K562 (cell line): Measurements from ENCODE around the gene EPHB2. TPM values are rescaled to one million over a fixed set of nuclear protein-coding genes. Genes with fewer than 3 reads are reported as not detected.

ENCODE experiments used
- ZBTB40 ChIP-seq, 2 experiments: fragments of 450-650 bp in 1 of 2; sonication (generic) in 1 of 2; formaldehyde crosslinking in 1 of 2; IDR thresholded peaks; 2 replicates each; pipeline versions ENCODE4 v1.7.1 to v1.9.0; 2016 to 2022; ENCODE audit warnings: inconsistent platforms in 1 of 2, mild to moderate bottlenecking in 1 of 2, missing genetic modification reagents in 1 of 2
- polyA plus RNA-seq, 8 experiments: library from polyadenylated mRNA; depleted of rRNA in 4 of 8; stranded (reverse) in 5 of 8; unstranded in 3 of 8; fragments of >200 nt; fragmentation: Nextera tagmentation in 2 of 8; fragmentation: Illumina TruSeq in 1 of 8; extraction: Ambion mirVana in 2 of 8; extraction: Trizol in 1 of 8; gene quantifications; 2 replicates each; pipeline versions ENCODE4 v1.2.1 to v1.2.3, GENCODE V29; 2011 to 2014; ENCODE audit warnings: inconsistent platforms in 1 of 8, missing spikeins in 1 of 8
- total RNA-seq, 7 experiments: library from RNA; depleted of rRNA in 6 of 7; stranded (reverse); fragments of >200 nt in 6 of 7; fragmentation: Illumina TruSeq in 2 of 7; extraction: Trizol in 2 of 7; gene quantifications; 2 replicates each; pipeline versions ENCODE4 v1.2.1 to v1.2.3, GENCODE V29; 2011 to 2021; ENCODE audit warnings: low replicate concordance in 1 of 7

Gene EPHB2
- total and polyA plus RNA-seq, 9 of the 15 experiments (the other 6 are each of a cell fraction or from before 2014, with no cell fraction given), result not detected

DNA sequence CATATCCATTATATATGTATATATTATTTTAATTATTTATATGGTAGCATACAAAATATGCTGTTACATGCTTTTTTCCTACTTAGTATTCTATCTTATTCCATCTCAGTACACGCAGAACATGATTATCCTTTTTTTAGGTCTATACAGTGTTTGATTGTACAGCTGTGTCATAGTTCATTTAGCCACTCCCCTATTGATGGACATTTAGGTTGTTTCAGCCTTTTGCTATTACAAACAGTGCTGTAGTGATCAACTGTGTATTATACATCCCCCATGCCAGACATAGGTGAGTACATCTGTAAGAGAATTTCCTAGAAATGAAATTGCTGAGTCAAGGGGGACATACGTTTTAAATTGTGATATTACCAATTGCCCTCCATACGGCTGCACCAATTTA is 246.4 kb downstream of the EPHB2 start (continued):
- TF ChIP-seq ZBTB40 (IDR thresholded peaks at IDR 0.05) (no peak), ZBTB40 (CRISPR knock-in tag; IDR thresholded peaks at IDR 0.05) (no peak)
- TF ChIP-seq, all 486 proteins: peak for 1
